Measurements from ENCODE around the gene ADORA2A.

ADORA2A gene

GRCh38 chr22:24453853-24454252, 26.5 kb downstream of the ADORA2A start:
- no peak for DNase-seq (ENCODE audit: low read depth in 2 of 2)

- no peak for DNase-seq (ENCODE audit: low read depth in 2 of 2)
Measured at GRCh38 chr22:24455039-24455438, 27.6 kb downstream of the ADORA2A start.

GRCh38 chr22:24455751-24456426, 28.5 kb downstream of the ADORA2A start:
- DNase-seq (ENCODE audit: low read depth in 2 of 2): no peak

- no peak for DNase-seq (ENCODE audit: low read depth in 2 of 2)
Measured at GRCh38 chr22:24457894-24458420, 30.6 kb downstream of the ADORA2A start.

- no peak for DNase-seq (ENCODE audit: low read depth in 2 of 2)
Measured at GRCh38 chr22:24459911-24460310, 32.5 kb downstream of the ADORA2A start.

GRCh38 chr22:24460418-24461089, 33.2 kb downstream of the ADORA2A start:
- no peak for DNase-seq (ENCODE audit: low read depth in 2 of 2)

- DNase-seq (ENCODE audit: low read depth in 2 of 2): no peak
Measured at GRCh38 chr22:24463071-24463760, 35.8 kb downstream of the ADORA2A start.

GRCh38 chr22:24465566-24465965, 38.2 kb downstream of the ADORA2A start:
- DNase-seq (ENCODE audit: low read depth in 2 of 2): no peak

- DNase-seq (ENCODE audit: low read depth in 2 of 2): no peak
Measured at GRCh38 chr22:24465975-24466374, 38.6 kb downstream of the ADORA2A start.

- no peak for DNase-seq (ENCODE audit: low read depth in 2 of 2)
Measured at GRCh38 chr22:24466716-24467328, 39.4 kb downstream of the ADORA2A start.

- DNase-seq (ENCODE audit: low read depth in 2 of 2): no peak
Measured at GRCh38 chr22:24467340-24467739, 39.9 kb downstream of the ADORA2A start.

- no peak for DNase-seq (ENCODE audit: low read depth in 2 of 2)
Measured at GRCh38 chr22:24471570-24471969, 44.2 kb downstream of the ADORA2A start.

- no peak for DNase-seq (ENCODE audit: low read depth in 2 of 2)
Measured at GRCh38 chr22:24473284-24473683, 45.9 kb downstream of the ADORA2A start.

GRCh38 chr22:24474221-24474620, 46.8 kb downstream of the ADORA2A start:
- no peak for DNase-seq (ENCODE audit: low read depth in 2 of 2)

- no peak for DNase-seq (ENCODE audit: low read depth in 2 of 2)
Measured at GRCh38 chr22:24474649-24475255, 47.4 kb downstream of the ADORA2A start.

- DNase-seq (ENCODE audit: low read depth in 2 of 2): no peak
Measured at GRCh38 chr22:24481641-24482040, 54.2 kb downstream of the ADORA2A start.

- DNase-seq (ENCODE audit: low read depth in 2 of 2): no peak
Measured at GRCh38 chr22:24482575-24482974, 55.2 kb downstream of the ADORA2A start.

- DNase-seq (ENCODE audit: low read depth in 2 of 2): no peak
Measured at GRCh38 chr22:24482998-24483397, 55.6 kb downstream of the ADORA2A start.

GRCh38 chr22:24483976-24484545, 56.7 kb downstream of the ADORA2A start:
- DNase-seq (ENCODE audit: low read depth in 2 of 2): no peak

GRCh38 chr22:24485170-24485569, 57.8 kb downstream of the ADORA2A start:
- no peak for DNase-seq (ENCODE audit: low read depth in 2 of 2)

- no peak for DNase-seq (ENCODE audit: low read depth in 2 of 2)
Measured at GRCh38 chr22:24485608-24486007, 58.2 kb downstream of the ADORA2A start.
